HG02588 (cell line): Measurements from ENCODE around the gene GABBR2.
"Not testable (repeated sequence)": the region's sequence is repeated elsewhere in the genome, so short reads cannot be mapped to it uniquely, and the experiment has no call there.

Experiments used
- ATAC-seq: cut with Tn5 transposase; IDR thresholded peaks from one replicate; pipeline ENCODE4 v1.9.1; 2021; ENCODE audit warnings: mild to moderate bottlenecking, moderate library complexity; ENCODE audit not compliant: unreplicated experiment

Gene GABBR2

DNA sequence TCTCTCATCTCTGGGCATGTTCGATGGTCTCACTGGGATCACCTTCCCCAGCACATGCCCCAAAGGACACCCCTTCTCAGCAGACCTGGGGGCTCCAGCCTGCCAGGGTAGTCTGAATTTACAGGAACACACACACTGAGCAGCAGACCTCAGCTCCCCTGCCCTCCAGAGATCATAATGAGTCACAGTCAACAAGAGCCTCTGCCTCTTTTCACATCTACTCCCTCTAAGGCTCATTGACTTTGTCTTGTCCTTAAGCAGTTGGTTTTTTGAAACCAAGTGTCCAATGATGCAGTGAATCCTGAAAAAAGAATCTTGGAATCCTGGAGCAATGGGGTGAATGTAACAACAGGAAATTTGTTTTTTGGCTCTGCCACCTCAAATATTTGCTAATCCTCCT, 20.8 kb downstream of the GABBR2 start:
- ATAC-seq: no peak

- ATAC-seq: no peak
Measured at GRCh38 chr9:98686961-98687855, 21.5 kb downstream of the GABBR2 start.

GRCh38 chr9:98684816-98685215, 23.9 kb downstream of the GABBR2 start:
- ATAC-seq: not testable (repeated sequence)

DNA sequence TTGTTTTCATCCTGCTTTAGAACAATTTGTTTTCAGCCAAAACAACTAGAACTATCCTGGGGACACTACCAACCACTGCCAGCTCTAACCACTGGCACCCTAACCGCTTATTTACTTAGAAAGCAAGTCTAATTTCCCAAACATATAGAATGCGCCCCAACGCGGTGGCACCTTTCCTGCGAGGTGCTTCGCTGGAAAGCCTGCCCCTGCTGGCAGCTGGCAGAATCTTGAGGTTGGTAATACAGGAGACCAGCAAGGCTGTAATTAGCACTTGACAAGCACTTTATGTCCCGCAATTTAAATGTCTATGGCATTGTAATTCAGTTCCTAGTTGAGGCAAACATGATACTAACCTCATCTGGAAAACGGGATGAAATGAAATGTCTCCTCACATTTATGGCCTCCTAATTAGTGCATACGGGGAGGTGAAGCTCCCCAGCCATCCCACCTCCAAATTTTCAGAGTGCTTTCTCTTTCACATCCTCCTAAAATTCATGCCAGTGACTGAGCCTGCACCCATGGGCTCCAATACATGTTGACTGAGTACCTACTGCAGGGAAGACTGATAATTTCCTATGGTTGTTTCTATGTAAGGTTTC, 30.4 kb downstream of the GABBR2 start:
- ATAC-seq: no peak

GRCh38 chr9:98673681-98674080, 35.1 kb downstream of the GABBR2 start:
- ATAC-seq: no peak

- no peak for ATAC-seq
Measured at GRCh38 chr9:98667005-98667640, 41.6 kb downstream of the GABBR2 start.

DNA sequence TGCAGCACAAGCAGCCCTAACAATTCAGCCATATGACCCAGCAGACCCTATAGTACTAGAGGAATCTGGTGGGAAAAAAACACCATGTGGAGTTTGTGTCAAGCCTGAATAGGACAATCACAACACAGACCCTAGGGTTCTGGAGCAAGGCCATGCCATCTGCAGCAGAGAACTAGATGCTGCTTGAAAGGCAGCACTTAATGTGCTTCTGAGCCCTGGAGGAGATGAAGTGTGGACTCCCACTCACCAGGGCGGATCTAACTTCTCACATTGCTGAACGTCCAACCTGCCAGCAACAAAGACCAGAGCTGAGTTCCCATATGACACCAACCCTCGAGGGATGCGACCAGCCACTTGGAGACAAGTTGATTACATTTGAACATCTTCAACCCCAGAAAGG, 43.2 kb downstream of the GABBR2 start:
- no peak for ATAC-seq

- no peak for ATAC-seq
Measured at GRCh38 chr9:98660541-98660940, 48.2 kb downstream of the GABBR2 start.

DNA sequence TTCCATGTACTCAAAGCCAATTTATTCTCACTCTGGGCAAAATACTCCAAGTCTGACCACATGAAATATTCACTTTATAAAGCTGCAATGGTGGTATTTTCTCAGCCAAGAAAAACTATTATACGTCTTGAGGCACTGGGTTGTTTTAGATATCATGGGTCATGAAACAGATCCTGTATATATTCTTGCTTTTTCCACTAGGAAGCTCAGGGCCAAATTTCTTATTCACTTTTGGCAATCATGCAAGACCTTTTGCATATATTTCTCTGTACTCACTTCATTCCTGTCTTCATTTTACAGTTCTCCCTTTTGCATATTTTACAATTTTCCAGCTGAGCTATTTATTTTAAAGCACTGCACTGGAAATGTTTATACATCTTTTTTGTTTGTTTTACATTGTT, 49.8 kb downstream of the GABBR2 start:
- no peak for ATAC-seq

- no peak for ATAC-seq
Measured at GRCh38 chr9:98657897-98658296, 50.8 kb downstream of the GABBR2 start.

GRCh38 chr9:98656511-98656910, 52.2 kb downstream of the GABBR2 start:
- no peak for ATAC-seq

GRCh38 chr9:98655428-98655827, 53.3 kb downstream of the GABBR2 start:
- ATAC-seq: not testable (repeated sequence)

DNA sequence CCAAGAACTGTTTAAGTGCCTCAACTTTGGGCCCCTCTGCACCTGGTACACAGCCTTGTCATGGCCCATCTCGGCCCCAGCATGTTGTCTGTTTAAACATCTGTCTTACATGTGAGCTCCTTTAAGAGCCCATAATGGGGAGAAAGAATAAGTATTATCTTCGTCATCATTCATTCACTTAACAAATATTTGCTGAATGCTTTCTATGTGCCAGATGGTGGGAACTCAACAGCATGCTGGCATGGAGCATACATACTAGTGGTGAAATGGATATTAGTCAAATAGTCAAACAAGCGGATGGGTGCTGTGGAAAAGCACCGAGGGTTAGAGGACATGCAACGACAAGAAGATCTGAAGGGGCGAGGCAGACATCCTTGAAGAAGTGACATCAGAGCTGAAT, 54.5 kb downstream of the GABBR2 start:
- no peak for ATAC-seq

DNA sequence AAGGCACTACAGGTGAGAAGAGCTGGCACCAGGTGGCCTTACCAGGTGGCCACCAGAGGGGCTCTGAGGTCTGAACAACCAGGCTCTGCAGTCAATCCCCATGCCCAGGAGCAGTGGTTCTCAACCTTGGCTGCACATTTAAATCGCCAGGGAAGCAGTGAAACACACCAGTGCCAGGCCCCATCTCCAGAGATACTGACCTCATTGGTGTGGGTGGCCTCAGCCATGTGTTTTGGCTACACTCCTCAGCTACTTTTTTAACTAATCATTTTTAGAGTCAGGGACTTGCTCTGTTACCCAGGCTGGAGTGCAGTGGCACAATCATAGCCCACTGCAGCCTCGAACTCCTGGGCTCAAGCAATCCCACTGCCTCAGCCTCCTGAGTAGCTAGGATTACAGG, 56.0 kb downstream of the GABBR2 start:
- no peak for ATAC-seq

DNA sequence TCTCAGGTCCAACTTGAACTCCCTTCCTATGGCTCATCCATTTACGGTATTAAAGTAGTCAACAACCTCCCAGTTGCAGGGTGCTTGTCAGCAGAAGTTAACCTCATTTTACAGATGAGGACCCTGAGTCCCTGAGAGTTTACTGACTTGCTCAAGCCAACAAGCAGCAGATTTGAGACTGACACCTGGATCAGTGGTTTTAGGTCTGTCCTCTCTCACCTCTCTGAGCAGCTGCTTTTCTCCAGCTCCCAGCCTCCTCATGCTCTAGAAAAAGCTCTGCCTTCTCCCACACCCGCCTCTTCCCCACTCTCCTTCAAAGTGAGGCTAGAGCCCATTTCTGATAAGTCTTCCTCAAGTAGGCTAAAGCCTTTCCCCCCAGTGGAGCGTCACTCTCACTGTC, 56.4 kb downstream of the GABBR2 start:
- no peak for ATAC-seq

- no peak for ATAC-seq
Measured at GRCh38 chr9:98647236-98647635, 61.5 kb downstream of the GABBR2 start.

GRCh38 chr9:98644011-98644410, 64.7 kb downstream of the GABBR2 start:
- ATAC-seq: no peak

DNA sequence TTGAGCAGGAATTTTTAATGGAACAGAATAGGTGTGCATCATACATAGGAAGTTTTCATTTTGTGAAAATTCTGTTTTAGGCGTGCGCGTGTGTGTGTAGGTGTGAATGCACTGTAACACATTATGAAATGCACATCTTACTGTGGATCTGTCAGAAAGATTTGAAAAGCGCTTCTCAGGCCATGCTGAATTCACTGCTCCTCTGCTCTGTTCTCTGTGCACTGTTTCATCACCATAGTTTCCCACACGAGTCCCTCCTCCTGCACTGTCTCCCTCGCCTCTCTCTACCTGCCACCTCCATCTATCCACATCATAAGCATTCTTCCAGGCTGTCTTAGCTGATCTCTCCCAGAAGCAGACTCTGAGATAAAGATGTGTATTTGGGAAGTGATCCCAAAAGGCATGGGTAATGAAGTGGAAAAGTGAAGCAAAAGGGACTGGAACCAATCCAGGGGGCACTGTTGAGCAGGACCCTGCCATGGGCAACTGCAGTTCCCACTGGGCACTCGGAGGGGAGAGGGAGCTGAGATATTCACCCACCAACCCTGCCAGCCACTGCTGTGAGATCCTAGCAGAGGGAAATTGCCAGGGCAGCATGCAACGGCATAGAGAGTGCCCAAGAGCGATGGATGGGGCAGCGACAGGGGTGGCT, 65.9 kb downstream of the GABBR2 start:
- no peak for ATAC-seq

GRCh38 chr9:98641695-98642094, 67.0 kb downstream of the GABBR2 start:
- no peak for ATAC-seq

DNA sequence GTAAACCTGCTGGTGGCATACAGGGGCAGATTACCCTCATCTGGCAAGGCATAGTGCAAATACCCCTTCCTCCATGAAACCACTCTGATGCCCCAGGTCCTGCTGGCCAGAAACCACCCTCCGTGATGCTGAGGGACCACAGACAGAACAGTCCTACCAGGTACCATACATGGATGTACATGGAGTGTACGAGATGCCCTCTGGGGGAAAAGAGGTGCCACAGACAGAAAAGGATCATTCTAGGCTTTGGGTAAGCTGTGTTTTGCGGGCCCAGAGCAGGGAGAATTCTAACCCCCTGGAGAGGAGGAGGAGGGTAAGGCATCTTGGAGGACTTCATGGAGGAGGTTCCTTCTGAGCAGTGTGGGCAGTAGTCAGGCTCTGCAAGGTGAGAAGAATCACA, 68.3 kb downstream of the GABBR2 start:
- ATAC-seq: no peak

- ATAC-seq: no peak
Measured at GRCh38 chr9:98639133-98639532, 69.6 kb downstream of the GABBR2 start.
